Measurements from ENCODE around the gene HERPUD2.
"Not testable (repeated sequence)": the region's sequence is repeated elsewhere in the genome, so short reads cannot be mapped to it uniquely, and the experiment has no call there.

HERPUD2 gene

DNA sequence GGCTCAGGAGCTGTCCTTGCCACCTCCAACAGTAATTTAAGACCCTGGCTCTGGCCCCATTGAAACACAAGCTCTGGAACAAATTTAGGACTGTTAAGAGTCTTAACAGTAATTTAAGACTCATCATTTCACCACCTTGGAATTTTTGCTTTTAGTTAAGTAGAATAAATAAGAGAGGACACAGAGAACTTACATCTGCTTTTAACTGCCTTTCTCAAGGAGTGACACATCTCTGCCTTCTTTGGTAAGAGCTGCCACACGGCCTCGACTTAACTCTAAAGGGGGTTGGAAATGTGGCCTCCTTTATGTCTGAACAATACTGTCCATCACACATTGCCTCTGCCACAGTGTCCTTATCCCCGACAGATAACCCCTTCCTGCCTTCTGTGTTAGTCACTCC, 77.9 kb downstream of the HERPUD2 start:
- Mint-ChIP-seq H3K27ac (ENCODE audit: low read depth) (no peak overlapping the region), H3K4me1 (no peaks in the 10 kb centered on the region), H3K9me3 (peaks cover under 1% of the 10 kb centered on the region), H3K36me3 (ENCODE audit: insufficient read depth) (peaks cover 2% of the 10 kb centered on the region), H3K27me3 (no peaks in the 10 kb centered on the region), H3K4me3 (no peak overlapping the region)
- ATAC-seq (replicated peaks; ENCODE audit: extremely low read depth, poor library complexity, severe bottlenecking) (no peak), DNase-seq (ENCODE audit: low spot score in 2 of 2) (no peak)

DNA sequence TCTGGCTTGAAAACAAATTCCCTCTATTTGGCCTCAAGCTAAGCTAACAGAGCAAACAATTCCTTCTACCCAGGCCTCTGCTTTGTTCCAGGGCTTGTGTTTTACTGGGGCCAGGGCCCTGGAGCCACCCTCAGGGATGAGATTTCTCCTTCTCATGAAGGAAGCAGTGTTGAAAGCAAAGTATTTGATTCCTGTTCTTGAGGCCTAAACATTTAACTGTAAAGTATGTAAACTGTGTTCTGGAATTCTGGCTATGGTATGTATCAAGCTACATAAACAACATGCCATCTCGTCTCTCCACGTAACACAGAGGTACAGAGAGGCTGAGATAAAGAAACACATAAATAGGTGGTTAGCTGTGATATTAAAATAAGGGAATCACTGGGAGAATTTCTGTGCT, 81.8 kb downstream of the HERPUD2 start:
- DNase-seq (ENCODE audit: low spot score in 2 of 2) (no peak), ATAC-seq (replicated peaks; ENCODE audit: extremely low read depth, poor library complexity, severe bottlenecking) (no peak)
- no peaks in the 10 kb centered on the region for H3K27me3 Mint-ChIP-seq
- peaks cover 6% of the 10 kb centered on the region for H3K9me3 Mint-ChIP-seq
- no peak overlapping the region for H3K4me3 Mint-ChIP-seq
- H3K27ac Mint-ChIP-seq (ENCODE audit: low read depth), result no peak overlapping the region
- no peaks in the 10 kb centered on the region for H3K36me3 Mint-ChIP-seq (ENCODE audit: insufficient read depth)
- no peaks in the 10 kb centered on the region for H3K4me1 Mint-ChIP-seq

DNA sequence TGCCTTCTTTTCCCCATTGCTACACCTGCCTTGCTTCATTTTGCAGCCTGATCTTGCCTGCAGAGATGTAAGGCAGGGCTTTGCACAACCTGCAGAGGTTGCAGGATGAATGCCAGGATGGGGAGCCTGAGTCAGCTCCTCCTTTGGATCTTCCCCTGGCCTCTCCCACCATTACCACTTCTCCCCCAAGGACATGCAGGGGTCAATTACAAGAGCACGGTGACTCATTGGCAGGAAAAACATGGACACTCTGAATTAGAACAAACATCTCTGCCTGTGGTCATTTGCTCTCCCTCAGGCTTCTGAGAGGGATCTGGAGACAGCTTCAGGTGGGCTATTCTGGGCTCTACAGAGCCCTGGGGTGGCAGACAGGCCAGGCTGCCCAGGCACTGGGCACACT, 89.2 kb downstream of the HERPUD2 start:
- DNase-seq (ENCODE audit: low spot score in 2 of 2), result no peak
- Mint-ChIP-seq H3K27ac (ENCODE audit: low read depth) (no peak overlapping the region), H3K9me3 (no peaks in the 10 kb centered on the region), H3K4me1 (no peaks in the 10 kb centered on the region), H3K4me3 (no peak overlapping the region), H3K27me3 (no peaks in the 10 kb centered on the region), H3K36me3 (ENCODE audit: insufficient read depth) (peaks cover 2% of the 10 kb centered on the region)
- ATAC-seq (replicated peaks; ENCODE audit: extremely low read depth, poor library complexity, severe bottlenecking), result no peak

DNA sequence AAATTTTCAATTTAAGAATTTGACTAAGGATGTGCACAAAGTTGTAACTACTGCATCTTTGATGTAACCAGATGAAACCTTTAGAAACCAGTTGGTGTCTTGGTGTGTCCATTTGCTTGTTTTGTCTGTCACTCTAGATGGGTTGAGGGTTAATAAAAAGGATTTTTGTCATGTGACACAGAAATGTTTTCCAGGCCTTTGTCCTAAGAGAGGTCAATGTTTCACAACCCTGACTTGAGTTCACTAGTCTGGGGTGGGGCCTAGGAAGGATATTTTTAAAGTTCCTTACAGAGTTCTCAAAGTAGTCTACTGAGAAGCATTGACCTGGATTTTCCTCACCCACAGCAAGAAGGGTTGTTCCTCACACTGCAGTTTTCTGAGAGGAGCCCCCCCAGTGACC, 90.3 kb downstream of the HERPUD2 start:
- ATAC-seq (replicated peaks; ENCODE audit: extremely low read depth, poor library complexity, severe bottlenecking), result no peak
- no peak for DNase-seq (ENCODE audit: low spot score in 2 of 2)
- Mint-ChIP-seq H3K4me3 (no peak overlapping the region), H3K4me1 (no peaks in the 10 kb centered on the region), H3K36me3 (ENCODE audit: insufficient read depth) (peaks cover 2% of the 10 kb centered on the region), H3K27ac (ENCODE audit: low read depth) (no peak overlapping the region), H3K27me3 (no peaks in the 10 kb centered on the region), H3K9me3 (no peaks in the 10 kb centered on the region)

DNA sequence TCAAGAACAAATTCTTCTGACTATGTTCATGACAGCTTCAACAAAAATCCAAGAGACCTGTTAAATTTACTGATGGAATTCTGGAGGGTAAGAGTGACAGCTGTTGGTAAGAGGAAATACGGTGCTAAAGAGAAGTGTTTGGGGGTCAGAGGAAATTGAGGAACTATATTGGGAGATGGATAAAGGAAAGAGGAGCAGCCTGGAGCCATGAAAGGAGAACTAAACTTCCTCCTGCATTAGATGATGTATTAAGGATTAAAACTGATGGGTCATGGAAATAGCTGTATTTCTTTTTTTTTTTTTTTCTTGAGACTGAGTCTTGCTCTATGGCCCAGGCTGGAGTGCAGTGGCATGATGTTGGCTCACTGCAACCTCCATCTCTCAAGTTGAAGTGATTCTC, 95.3 kb downstream of the HERPUD2 start:
- H3K4me1 Mint-ChIP-seq, result no peaks in the 10 kb centered on the region
- no peaks in the 10 kb centered on the region for H3K27me3 Mint-ChIP-seq
- no peak overlapping the region for H3K27ac Mint-ChIP-seq (ENCODE audit: low read depth)
- H3K36me3 Mint-ChIP-seq (ENCODE audit: insufficient read depth), result peaks cover 2% of the 10 kb centered on the region
- no peak for DNase-seq (ENCODE audit: low spot score in 2 of 2)
- no peaks in the 10 kb centered on the region for H3K9me3 Mint-ChIP-seq
- no peak overlapping the region for H3K4me3 Mint-ChIP-seq
- no peak for ATAC-seq (replicated peaks; ENCODE audit: extremely low read depth, poor library complexity, severe bottlenecking)

DNA sequence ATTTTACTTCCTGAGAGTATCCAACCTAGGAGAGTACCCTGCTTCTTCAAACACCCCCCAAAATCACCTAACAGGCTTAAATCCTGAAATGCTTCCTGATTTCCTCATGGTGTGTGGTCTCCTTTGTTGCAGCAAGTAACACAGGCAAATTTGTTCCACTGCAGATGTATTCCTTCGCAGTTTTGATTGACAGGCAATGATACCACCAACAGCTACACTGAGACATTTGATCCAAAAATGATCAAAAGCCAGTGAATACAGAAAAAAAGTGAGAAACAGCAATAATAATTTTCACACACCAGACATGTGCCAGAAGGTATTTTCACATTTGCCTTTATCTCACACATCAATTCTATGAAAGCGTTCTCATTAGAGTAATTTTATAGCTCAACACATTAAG, 95.9 kb downstream of the HERPUD2 start:
- no peak overlapping the region for H3K4me3 Mint-ChIP-seq
- H3K36me3 Mint-ChIP-seq (ENCODE audit: insufficient read depth), result peaks cover 2% of the 10 kb centered on the region
- DNase-seq (ENCODE audit: low spot score in 2 of 2) (no peak), ATAC-seq (replicated peaks; ENCODE audit: extremely low read depth, poor library complexity, severe bottlenecking) (no peak)
- no peaks in the 10 kb centered on the region for H3K4me1 Mint-ChIP-seq
- H3K9me3 Mint-ChIP-seq, result no peaks in the 10 kb centered on the region
- H3K27ac Mint-ChIP-seq (ENCODE audit: low read depth), result no peak overlapping the region
- no peaks in the 10 kb centered on the region for H3K27me3 Mint-ChIP-seq

DNA sequence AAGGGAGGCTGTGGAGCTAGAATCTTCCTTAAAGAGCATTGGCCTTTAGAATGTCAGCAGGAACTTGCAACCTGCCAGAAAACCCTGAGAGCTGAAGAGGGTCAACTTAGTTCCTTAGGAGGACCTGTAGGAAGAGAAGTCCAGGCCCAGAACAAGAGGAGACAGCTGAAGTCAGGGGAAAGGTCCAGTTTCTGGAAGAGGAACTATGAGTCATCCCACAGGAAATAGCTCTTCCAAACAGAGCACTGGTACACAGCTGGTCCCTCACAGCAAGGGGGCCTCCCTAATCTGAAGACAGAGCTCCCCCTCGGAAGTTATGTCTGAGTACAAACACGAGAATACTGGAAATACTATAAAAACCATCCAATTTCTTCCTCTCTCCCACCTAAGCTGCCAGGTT, 98.9 kb downstream of the HERPUD2 start:
- Mint-ChIP-seq H3K4me1 (no peaks in the 10 kb centered on the region), H3K9me3 (no peaks in the 10 kb centered on the region), H3K27me3 (no peaks in the 10 kb centered on the region), H3K27ac (ENCODE audit: low read depth) (no peak overlapping the region), H3K4me3 (no peak overlapping the region), H3K36me3 (ENCODE audit: insufficient read depth) (no peaks in the 10 kb centered on the region)
- no peak for ATAC-seq (replicated peaks; ENCODE audit: extremely low read depth, poor library complexity, severe bottlenecking)
- DNase-seq (ENCODE audit: low spot score in 2 of 2), result no peak

DNA sequence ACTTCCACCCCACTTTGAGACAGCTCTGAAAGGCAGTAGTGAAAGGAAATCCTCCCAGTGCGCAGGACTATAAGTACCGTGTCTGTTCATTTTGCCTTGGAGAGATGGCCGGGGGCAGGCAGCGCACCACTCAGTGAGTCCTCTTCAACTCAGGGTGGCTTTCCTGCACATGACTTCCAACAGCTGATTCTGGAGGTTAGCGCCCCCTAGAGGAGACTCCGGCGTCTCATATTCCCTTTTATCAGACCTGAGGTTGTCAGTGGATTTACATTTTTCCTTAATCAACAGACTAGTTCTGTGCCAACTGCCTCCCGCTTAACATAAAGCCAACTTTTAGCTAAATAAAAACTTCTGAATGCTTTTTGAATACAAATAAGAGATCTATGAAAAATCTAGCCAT, 101.0 kb downstream of the HERPUD2 start:
- Mint-ChIP-seq H3K4me1 (no peaks in the 10 kb centered on the region), H3K9me3 (no peaks in the 10 kb centered on the region), H3K27ac (ENCODE audit: low read depth) (no peak overlapping the region), H3K27me3 (no peaks in the 10 kb centered on the region), H3K4me3 (no peak overlapping the region), H3K36me3 (ENCODE audit: insufficient read depth) (no peaks in the 10 kb centered on the region)
- DNase-seq (ENCODE audit: low spot score in 2 of 2) (no peak), ATAC-seq (replicated peaks; ENCODE audit: extremely low read depth, poor library complexity, severe bottlenecking) (no peak)

DNA sequence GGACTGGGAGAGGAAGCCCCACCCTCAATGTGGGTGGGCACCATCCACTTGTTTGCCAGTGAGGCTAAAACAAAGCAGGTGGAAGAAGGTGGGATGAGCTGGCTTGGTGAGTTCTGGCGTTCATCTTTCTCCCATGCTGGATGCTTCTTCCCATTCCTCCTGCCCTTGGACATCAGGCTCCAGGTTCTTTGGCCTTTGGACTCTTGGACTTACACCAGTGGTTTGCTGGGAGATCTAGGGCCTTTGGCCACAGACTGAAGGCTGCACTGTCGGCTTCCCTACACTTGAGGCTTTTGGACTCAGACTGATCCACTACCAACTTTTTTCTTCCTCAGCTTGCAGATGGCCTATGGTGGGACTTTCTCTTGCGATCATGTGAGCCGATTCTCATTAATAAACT, 106.3 kb downstream of the HERPUD2 start:
- H3K4me3 Mint-ChIP-seq, result no peak overlapping the region
- ATAC-seq (replicated peaks; ENCODE audit: extremely low read depth, poor library complexity, severe bottlenecking) (no peak), DNase-seq (ENCODE audit: low spot score in 2 of 2) (no peak)
- H3K27ac Mint-ChIP-seq (ENCODE audit: low read depth), result no peak overlapping the region
- no peaks in the 10 kb centered on the region for H3K9me3 Mint-ChIP-seq
- no peaks in the 10 kb centered on the region for H3K36me3 Mint-ChIP-seq (ENCODE audit: insufficient read depth)
- no peaks in the 10 kb centered on the region for H3K27me3 Mint-ChIP-seq
- H3K4me1 Mint-ChIP-seq, result no peaks in the 10 kb centered on the region

DNA sequence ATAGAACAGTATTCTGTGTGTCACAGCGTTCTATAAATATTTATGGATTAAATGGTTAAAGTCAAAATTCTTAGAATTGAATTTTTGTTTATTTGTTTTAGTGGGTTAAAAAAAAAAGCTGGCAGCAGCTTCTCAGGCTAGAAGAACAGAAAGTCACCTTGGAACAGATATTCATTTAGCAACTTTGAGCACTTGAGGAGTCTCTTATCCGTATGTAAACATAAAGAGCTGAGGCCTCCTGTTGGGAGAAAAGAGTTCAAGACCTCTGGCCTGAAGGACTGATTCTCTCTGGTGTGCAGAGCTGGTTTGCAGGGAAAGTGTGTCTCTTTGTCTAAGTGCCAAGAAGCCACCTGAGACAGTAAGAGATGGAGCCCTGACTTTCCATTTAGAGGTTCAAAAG, 109.9 kb downstream of the HERPUD2 start:
- H3K9me3 Mint-ChIP-seq, result no peaks in the 10 kb centered on the region
- no peak overlapping the region for H3K27ac Mint-ChIP-seq (ENCODE audit: low read depth)
- DNase-seq (ENCODE audit: low spot score in 2 of 2), result no peak
- no peak overlapping the region for H3K4me3 Mint-ChIP-seq
- H3K4me1 Mint-ChIP-seq, result no peaks in the 10 kb centered on the region
- no peaks in the 10 kb centered on the region for H3K27me3 Mint-ChIP-seq
- H3K36me3 Mint-ChIP-seq (ENCODE audit: insufficient read depth), result no peaks in the 10 kb centered on the region
- no peak for ATAC-seq (replicated peaks; ENCODE audit: extremely low read depth, poor library complexity, severe bottlenecking)

DNA sequence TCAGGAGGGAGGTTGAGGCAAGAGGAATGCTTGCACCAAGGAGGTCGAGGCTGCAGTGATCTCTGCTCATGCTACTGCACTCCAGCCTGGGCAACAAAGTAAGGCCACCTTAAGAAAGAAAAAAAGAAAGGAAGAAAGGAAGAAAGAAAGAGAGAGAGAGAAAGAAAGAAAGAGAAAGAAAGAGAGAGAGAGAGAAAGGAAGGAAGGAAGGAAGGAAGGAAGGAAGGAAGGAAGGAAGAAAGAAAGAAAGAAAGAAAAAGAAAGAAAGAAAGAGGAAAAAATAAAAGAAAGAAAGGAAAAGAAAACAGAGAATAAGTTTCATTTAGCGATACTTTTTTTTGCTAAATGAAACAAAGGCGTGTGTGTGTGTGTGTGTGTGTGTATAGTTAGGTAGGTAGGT, 110.4 kb downstream of the HERPUD2 start:
- H3K27me3 Mint-ChIP-seq; ATAC-seq (replicated peaks; ENCODE audit: extremely low read depth, poor library complexity, severe bottlenecking); H3K4me1 Mint-ChIP-seq: not testable (repeated sequence)

More for the DNA sequence above, 110.4 kb downstream of the HERPUD2 start:
- not testable (repeated sequence) for DNase-seq (ENCODE audit: low spot score in 2 of 2); H3K4me3 Mint-ChIP-seq; H3K36me3 Mint-ChIP-seq (ENCODE audit: insufficient read depth); H3K9me3 Mint-ChIP-seq; H3K27ac Mint-ChIP-seq (ENCODE audit: low read depth)

Data from central memory CD8-positive, alpha-beta T cell (primary cell).